ENCODE results near the gene GRB10. TPM values are rescaled to one million over a fixed set of nuclear protein-coding genes. Genes with fewer than 3 reads are reported as not detected.

The GRB10 gene
- total RNA-seq, 4 donors from 2014 or later = 40.4 to 88.6 (median 61.1) TPM

DNA sequence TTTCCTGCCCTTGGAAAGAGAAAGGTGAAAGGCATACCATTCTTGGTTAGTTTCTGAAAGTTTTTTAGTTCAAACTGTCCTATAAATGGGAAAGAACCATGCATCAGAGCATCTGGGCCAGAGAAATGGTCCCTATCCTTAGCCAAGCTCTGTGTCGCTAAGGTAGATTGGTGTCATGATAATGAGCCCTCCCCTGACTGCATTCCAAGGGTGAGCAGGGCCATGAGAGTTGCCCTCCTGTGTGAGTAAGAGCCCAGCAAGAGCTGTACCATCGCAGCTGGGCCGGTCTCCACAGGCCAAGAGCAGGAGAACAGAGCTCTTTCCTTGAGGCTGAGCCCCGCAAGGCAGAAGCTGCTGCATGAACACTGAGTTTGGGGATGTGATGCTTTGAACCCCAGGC, 30.3 kb downstream of the GRB10 start:
- ATAC-seq = no peak
- no peak for DNase-seq
- in situ Hi-C loops (cut with MboI; ENCODE audit: low sequenced_read_pairs in 4 of 4) = no loop called here
- H3K9me3 ChIP-seq = no peaks in the 10 kb centered on the region
- TF ChIP-seq CTCF (IDR thresholded peaks at IDR 0.05 in 4 of 5, conservative IDR thresholded peaks at IDR 0.05 in 1 of 5) (no peak), POLR2A (IDR thresholded peaks at IDR 0.05) (no peak)
- no peak overlapping the region for H3K4me3 ChIP-seq
- H3K4me1 ChIP-seq = peaks cover 24% of the 10 kb centered on the region in 2 donors
- no peaks in the 10 kb centered on the region for H3K27me3 ChIP-seq
- H3K27ac ChIP-seq = no peak overlapping the region
- intact Hi-C loops (cut with DNase I; ENCODE audit: low total_unique reads) = no loop called here
- H3K36me3 ChIP-seq = no peaks in the 10 kb centered on the region

GRCh38 chr7:50751146-50751545, 31.6 kb downstream of the GRB10 start:
- TF ChIP-seq CTCF (IDR thresholded peaks at IDR 0.05 in 4 of 5, conservative IDR thresholded peaks at IDR 0.05 in 1 of 5) (no peak), POLR2A (IDR thresholded peaks at IDR 0.05) (no peak)
- in situ Hi-C loops (cut with MboI; ENCODE audit: low sequenced_read_pairs in 4 of 4) (no loop called here), intact Hi-C loops (cut with DNase I; ENCODE audit: low total_unique reads) (no loop called here)
- no peak overlapping the region for H3K27ac ChIP-seq
- H3K9me3 ChIP-seq = no peaks in the 10 kb centered on the region
- no peak overlapping the region for H3K4me3 ChIP-seq
- H3K36me3 ChIP-seq = no peaks in the 10 kb centered on the region
- H3K4me1 ChIP-seq = peaks cover 11 to 21% of the 10 kb centered on the region in 2 donors
- no peaks in the 10 kb centered on the region for H3K27me3 ChIP-seq
- DNase-seq = no peak
- ATAC-seq = no peak

DNA sequence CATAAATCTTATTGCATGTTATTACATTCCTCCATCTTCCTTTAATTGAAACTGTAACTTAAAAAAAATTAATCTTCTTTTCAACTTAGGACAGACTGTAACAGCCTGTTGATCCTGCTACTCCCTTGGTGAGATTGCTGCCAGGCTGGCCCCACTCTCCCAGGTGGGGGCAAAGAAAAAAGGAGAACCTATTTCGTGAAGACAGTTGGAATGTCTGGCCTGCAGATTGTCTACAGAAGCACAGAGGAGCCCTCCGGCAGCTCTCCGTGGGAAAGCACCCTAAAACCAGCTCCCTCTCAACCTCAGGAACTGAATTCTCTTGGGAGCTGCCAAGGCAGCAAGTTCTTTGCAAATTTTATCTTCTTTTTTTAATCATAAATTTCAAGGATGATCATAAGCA, 32.8 kb downstream of the GRB10 start:
- no peak for ATAC-seq
- H3K27ac ChIP-seq = no peak overlapping the region
- H3K27me3 ChIP-seq = no peaks in the 10 kb centered on the region
- in situ Hi-C loops (cut with MboI; ENCODE audit: low sequenced_read_pairs in 4 of 4) (no loop called here), intact Hi-C loops (cut with DNase I; ENCODE audit: low total_unique reads) (no loop called here)
- TF ChIP-seq CTCF (IDR thresholded peaks at IDR 0.05 in 4 of 5, conservative IDR thresholded peaks at IDR 0.05 in 1 of 5) = no peak
- no peak for TF ChIP-seq POLR2A (IDR thresholded peaks at IDR 0.05)
- H3K4me1 ChIP-seq = peaks cover 2 to 10% of the 10 kb centered on the region in 2 donors
- no peak for DNase-seq
- H3K4me3 ChIP-seq = no peak overlapping the region
- no peaks in the 10 kb centered on the region for H3K36me3 ChIP-seq
- H3K9me3 ChIP-seq = no peaks in the 10 kb centered on the region

DNA sequence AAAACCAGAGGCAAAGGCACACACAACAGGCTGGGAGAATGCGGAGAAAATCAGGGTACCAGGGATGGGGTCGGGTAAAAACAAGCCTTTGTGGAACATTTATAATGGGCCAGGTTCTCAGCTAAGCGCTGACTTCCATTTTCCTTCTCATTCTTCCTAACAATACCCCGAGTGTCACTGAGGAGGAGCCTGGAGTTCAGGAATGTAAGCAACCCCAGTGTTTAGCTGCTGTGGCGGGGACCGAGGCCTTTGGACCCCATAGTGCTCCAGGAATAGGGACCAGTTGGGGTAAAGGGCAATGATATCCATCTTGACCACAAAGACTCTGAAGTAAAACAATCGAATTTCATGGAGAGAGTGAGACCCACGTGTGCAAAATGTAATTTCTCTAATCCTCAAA, 34.2 kb downstream of the GRB10 start:
- TF ChIP-seq CTCF (IDR thresholded peaks at IDR 0.05 in 4 of 5, conservative IDR thresholded peaks at IDR 0.05 in 1 of 5) (no peak), POLR2A (IDR thresholded peaks at IDR 0.05) (no peak)
- peaks cover 0 to 3% of the 10 kb centered on the region in 2 donors for H3K4me1 ChIP-seq
- no peaks in the 10 kb centered on the region for H3K36me3 ChIP-seq
- H3K4me3 ChIP-seq = no peak overlapping the region
- H3K27ac ChIP-seq = no peak overlapping the region
- no peak for ATAC-seq
- no peaks in the 10 kb centered on the region for H3K9me3 ChIP-seq
- in situ Hi-C loops (cut with MboI; ENCODE audit: low sequenced_read_pairs in 4 of 4) (no loop called here), intact Hi-C loops (cut with DNase I; ENCODE audit: low total_unique reads) (no loop called here)
- DNase-seq = no peak
- H3K27me3 ChIP-seq = no peaks in the 10 kb centered on the region

- ATAC-seq (no peak), DNase-seq (no peak)
- Histone ChIP-seq H3K27me3 (no peaks in the 10 kb centered on the region), H3K4me3 (no peak overlapping the region), H3K27ac (no peak overlapping the region), H3K9me3 (no peaks in the 10 kb centered on the region), H3K4me1 (peaks cover 4 to 5% of the 10 kb centered on the region in 2 donors), H3K36me3 (no peaks in the 10 kb centered on the region)
- in situ Hi-C loops (cut with MboI; ENCODE audit: low sequenced_read_pairs in 4 of 4) (no loop called here), intact Hi-C loops (cut with DNase I; ENCODE audit: low total_unique reads) (no loop called here)
- TF ChIP-seq CTCF (IDR thresholded peaks at IDR 0.05 in 4 of 5, conservative IDR thresholded peaks at IDR 0.05 in 1 of 5) (no peak), POLR2A (IDR thresholded peaks at IDR 0.05) (no peak)
Observed at GRCh38 chr7:50745835-50746234, 36.9 kb downstream of the GRB10 start.
